ENCODE measurements around the gene SYNE1. TPM values are rescaled to one million over a fixed set of nuclear protein-coding genes. Genes with fewer than 3 reads are reported as not detected.

The SYNE1 gene
- total RNA-seq, 1 experiment from 2014 or later, result 23.0 TPM

DNA sequence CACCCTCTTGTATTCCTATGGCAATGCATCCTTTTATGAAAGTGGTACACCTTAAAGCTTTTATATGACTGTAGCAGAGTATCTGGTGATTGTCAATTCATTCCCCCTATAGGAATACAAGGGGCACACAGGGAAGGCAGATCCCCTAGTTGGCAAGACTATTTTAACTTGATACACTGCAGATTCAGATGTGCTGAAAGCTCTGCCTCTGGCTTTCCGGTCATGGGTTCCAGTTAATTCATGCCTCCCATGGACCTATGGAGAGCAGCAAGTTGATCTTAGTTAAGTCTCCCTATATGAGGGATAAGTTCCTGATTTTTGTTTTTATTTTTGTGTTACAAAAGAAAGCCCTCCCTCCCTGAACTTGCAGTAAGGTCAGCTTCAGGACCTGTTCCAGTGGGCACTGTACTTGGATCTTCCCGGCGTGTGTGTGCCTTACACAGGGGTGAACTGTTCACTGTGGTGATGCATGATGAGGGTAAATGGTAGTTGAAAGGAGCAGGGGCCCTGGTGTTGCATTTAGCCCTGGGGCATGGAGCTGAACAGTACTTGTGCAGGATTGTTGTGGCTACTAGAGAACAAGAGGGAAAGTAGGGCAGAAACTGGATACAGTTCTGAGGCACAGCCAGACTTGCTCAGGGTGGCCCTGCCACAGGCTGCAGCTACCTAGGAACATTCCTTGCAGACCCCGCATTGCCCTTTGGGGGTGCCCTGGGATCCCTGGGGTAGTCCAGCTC lies 537.5 kb downstream of the SYNE1 start:
- H3K36me3 ChIP-seq (ENCODE audit: control insufficient read depth, insufficient read depth, low read length), result no peaks in the 10 kb centered on the region
- no peaks in the 10 kb centered on the region for H3K27me3 Mint-ChIP-seq (ENCODE audit: insufficient read depth, unreplicated experiment)
- H3K36me3 Mint-ChIP-seq (ENCODE audit: insufficient read depth, unreplicated experiment), result no peaks in the 10 kb centered on the region
- no peak for DNase-seq
- no peak overlapping the region for H3K27ac Mint-ChIP-seq (ENCODE audit: unreplicated experiment)
- 0 out of 2 replicates have a peak, but pooled peaks cover 4% of the 10 kb centered on the region for H3K4me1 ChIP-seq
- intact Hi-C loops (cut with micrococcal nuclease; ENCODE audit: unreplicated experiment), result no loop called here
- no peaks in the 10 kb centered on the region for H3K9me3 Mint-ChIP-seq (ENCODE audit: unreplicated experiment)
- H3K4me1 Mint-ChIP-seq (ENCODE audit: low read depth, unreplicated experiment), result peaks cover 5% of the 10 kb centered on the region
- ChIA-PET POLR2A (no interaction called here), CTCF (no interaction called here)
- TF ChIP-seq, protein P1, sequence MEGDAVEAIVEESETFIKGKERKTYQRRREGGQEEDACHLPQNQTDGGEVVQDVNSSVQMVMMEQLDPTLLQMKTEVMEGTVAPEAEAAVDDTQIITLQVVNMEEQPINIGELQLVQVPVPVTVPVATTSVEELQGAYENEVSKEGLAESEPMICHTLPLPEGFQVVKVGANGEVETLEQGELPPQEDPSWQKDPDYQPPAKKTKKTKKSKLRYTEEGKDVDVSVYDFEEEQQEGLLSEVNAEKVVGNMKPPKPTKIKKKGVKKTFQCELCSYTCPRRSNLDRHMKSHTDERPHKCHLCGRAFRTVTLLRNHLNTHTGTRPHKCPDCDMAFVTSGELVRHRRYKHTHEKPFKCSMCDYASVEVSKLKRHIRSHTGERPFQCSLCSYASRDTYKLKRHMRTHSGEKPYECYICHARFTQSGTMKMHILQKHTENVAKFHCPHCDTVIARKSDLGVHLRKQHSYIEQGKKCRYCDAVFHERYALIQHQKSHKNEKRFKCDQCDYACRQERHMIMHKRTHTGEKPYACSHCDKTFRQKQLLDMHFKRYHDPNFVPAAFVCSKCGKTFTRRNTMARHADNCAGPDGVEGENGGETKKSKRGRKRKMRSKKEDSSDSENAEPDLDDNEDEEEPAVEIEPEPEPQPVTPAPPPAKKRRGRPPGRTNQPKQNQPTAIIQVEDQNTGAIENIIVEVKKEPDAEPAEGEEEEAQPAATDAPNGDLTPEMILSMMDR (IDR thresholded peaks at IDR 0.05; ENCODE audit: insufficient read depth in 1 of 2, low read depth in 1 of 2, low read length in 1 of 2, severe bottlenecking in 1 of 2, unreplicated experiment in 1 of 2), result no peak
- no peaks in the 10 kb centered on the region for H3K9me3 ChIP-seq
- no peak overlapping the region for H3K4me3 ChIP-seq (ENCODE audit: low read depth, low read length)
- no TSS peak for BruUV-seq (replicated peaks)
- H3K4me3 Mint-ChIP-seq (ENCODE audit: unreplicated experiment), result no peak overlapping the region
- H3K27me3 ChIP-seq (replicated peaks; ENCODE audit: control insufficient read depth, insufficient read depth, low read length), result no peaks in the 10 kb centered on the region

DNA sequence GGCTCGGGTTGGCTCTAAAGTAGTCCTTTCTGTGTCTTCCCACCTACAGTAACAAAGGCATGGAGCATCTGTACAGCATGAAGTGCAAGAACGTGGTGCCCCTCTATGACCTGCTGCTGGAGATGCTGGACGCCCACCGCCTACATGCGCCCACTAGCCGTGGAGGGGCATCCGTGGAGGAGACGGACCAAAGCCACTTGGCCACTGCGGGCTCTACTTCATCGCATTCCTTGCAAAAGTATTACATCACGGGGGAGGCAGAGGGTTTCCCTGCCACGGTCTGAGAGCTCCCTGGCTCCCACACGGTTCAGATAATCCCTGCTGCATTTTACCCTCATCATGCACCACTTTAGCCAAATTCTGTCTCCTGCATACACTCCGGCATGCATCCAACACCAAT lies 538.5 kb downstream of the SYNE1 start:
- Histone ChIP-seq H3K9me3 (no peaks in the 10 kb centered on the region), H3K36me3 (ENCODE audit: control insufficient read depth, insufficient read depth, low read length) (no peaks in the 10 kb centered on the region), H3K4me1 (0 out of 2 replicates have a peak, but pooled peaks cover 4% of the 10 kb centered on the region), H3K27me3 (replicated peaks; ENCODE audit: control insufficient read depth, insufficient read depth, low read length) (no peaks in the 10 kb centered on the region), H3K4me3 (ENCODE audit: low read depth, low read length) (no peak overlapping the region)
- H3K9me3 Mint-ChIP-seq (ENCODE audit: unreplicated experiment), result no peaks in the 10 kb centered on the region
- H3K27me3 Mint-ChIP-seq (ENCODE audit: insufficient read depth, unreplicated experiment), result no peaks in the 10 kb centered on the region
- no peak for DNase-seq
- no peaks in the 10 kb centered on the region for H3K36me3 Mint-ChIP-seq (ENCODE audit: insufficient read depth, unreplicated experiment)
- intact Hi-C loops (cut with micrococcal nuclease; ENCODE audit: unreplicated experiment), result no loop called here
- BruUV-seq (replicated peaks), result no TSS peak
- peaks cover 5% of the 10 kb centered on the region for H3K4me1 Mint-ChIP-seq (ENCODE audit: low read depth, unreplicated experiment)
- TF ChIP-seq, protein P1 (IDR thresholded peaks at IDR 0.05; ENCODE audit: insufficient read depth in 1 of 2, low read depth in 1 of 2, low read length in 1 of 2, severe bottlenecking in 1 of 2, unreplicated experiment in 1 of 2), result no peak
- no peak overlapping the region for H3K27ac Mint-ChIP-seq (ENCODE audit: unreplicated experiment)
- H3K4me3 Mint-ChIP-seq (ENCODE audit: unreplicated experiment), result no peak overlapping the region
- ChIA-PET CTCF (no interaction called here), POLR2A (no interaction called here)

DNA sequence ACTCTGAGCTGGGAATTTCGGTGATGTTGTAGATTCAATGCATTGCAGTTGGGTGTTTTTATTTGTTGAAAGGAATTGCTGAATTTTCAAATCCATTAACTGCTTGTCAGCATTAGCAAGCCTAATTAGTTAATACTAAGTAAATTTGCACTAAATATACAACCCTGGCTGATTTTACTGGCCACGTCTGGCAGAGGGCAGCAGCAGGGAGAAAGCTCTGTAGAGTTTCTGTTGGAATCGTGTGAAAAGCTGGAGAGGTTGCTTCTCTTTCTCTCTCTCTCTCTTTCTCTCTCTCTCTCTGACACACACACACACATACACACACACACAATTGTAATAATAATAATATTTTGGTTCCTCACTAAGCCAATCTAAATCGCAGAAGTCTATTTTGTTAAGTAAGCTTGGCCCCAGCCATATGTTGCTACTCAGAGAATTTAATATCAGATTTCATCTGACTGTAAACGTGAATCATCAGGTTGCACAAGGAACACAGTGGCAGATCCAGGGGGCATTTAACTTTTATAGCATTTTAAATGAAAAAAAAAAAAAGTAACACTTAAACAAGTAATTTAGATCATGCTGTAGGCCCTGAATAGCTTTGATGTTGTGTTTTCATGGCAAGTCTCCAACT lies 540.2 kb downstream of the SYNE1 start:
- Mint-ChIP-seq H3K27ac (ENCODE audit: unreplicated experiment) (no peak overlapping the region), H3K27me3 (ENCODE audit: insufficient read depth, unreplicated experiment) (no peaks in the 10 kb centered on the region), H3K4me3 (ENCODE audit: unreplicated experiment) (no peak overlapping the region), H3K36me3 (ENCODE audit: insufficient read depth, unreplicated experiment) (no peaks in the 10 kb centered on the region), H3K9me3 (ENCODE audit: unreplicated experiment) (no peaks in the 10 kb centered on the region), H3K4me1 (ENCODE audit: low read depth, unreplicated experiment) (peaks cover 5% of the 10 kb centered on the region)
- H3K9me3 ChIP-seq, result no peaks in the 10 kb centered on the region
- no peaks in the 10 kb centered on the region for H3K36me3 ChIP-seq (ENCODE audit: control insufficient read depth, insufficient read depth, low read length)
- no peaks in the 10 kb centered on the region for H3K27me3 ChIP-seq (replicated peaks; ENCODE audit: control insufficient read depth, insufficient read depth, low read length)
- H3K4me3 ChIP-seq (ENCODE audit: low read depth, low read length), result no peak overlapping the region
- ChIA-PET POLR2A (no interaction called here), CTCF (interaction anchor here (1.1 kb wide), 1 partner anchor 28 kb away, joined by 3 read pairs; no protein-coding TSS in a partner anchor)
- TF ChIP-seq, protein P1 (IDR thresholded peaks at IDR 0.05; ENCODE audit: insufficient read depth in 1 of 2, low read depth in 1 of 2, low read length in 1 of 2, severe bottlenecking in 1 of 2, unreplicated experiment in 1 of 2), result no peak
- H3K4me1 ChIP-seq, result 0 out of 2 replicates have a peak, but pooled peaks cover 4% of the 10 kb centered on the region
- intact Hi-C loops (cut with micrococcal nuclease; ENCODE audit: unreplicated experiment), result no loop called here
- DNase-seq, result no peak
- BruUV-seq (replicated peaks), result no TSS peak

Measured in Caco-2 (cell line).